K562 (cell line): Measurements from ENCODE around the gene CNRIP1. TPM values are rescaled to one million over a fixed set of nuclear protein-coding genes. Genes with fewer than 3 reads are reported as not detected.

Experiments
- CCNT2 ChIP-seq: IDR thresholded peaks from 2 replicates; pipeline ENCODE4 v1.6.1; 2011; ENCODE audit warnings: borderline replicate concordance, low read depth, mild to moderate bottlenecking, moderate library complexity, mixed read lengths, low read length; ENCODE audit not compliant: insufficient read length; ENCODE audit errors: extremely low read depth
- EHMT2 ChIP-seq: fragments of 450-650 bp; IDR thresholded peaks from 2 replicates; pipeline ENCODE4 v1.6.1; 2018; ENCODE audit warnings: antibody characterized with exemption
- GTF2E2 ChIP-seq: fragments of 200-800 bp; sonication (Bioruptor generic); IDR thresholded peaks from 2 replicates; pipeline ENCODE4 v1.6.1; 2016; ENCODE audit warnings: missing genetic modification characterization, missing compliant biosample characterization
- MAFF ChIP-seq: IDR thresholded peaks from 2 replicates; pipeline ENCODE4 v1.6.1; 2012; ENCODE audit warnings: low read length, improper control_type of control experiment
- POLR2A ChIP-seq: fragments of 450-650 bp; conservative IDR thresholded peaks from 2 replicates; pipeline ENCODE4 v1.6.1; 2016
- SMARCC2 ChIP-seq: fragments of 450-650 bp; IDR thresholded peaks from 2 replicates; pipeline ENCODE4 v1.6.1; 2017; ENCODE audit warnings: antibody characterized with exemption, moderate library complexity, mild to moderate bottlenecking, low read depth
- ZNF175 ChIP-seq: fragments of 200-800 bp; sonication (Bioruptor generic); IDR thresholded peaks from 2 replicates; pipeline ENCODE4 v1.6.1; 2016; ENCODE audit warnings: low read depth, mild to moderate bottlenecking, missing genetic modification characterization, missing compliant biosample characterization
- ZNF347 ChIP-seq: fragments of 450-650 bp; formaldehyde crosslinking; IDR thresholded peaks from 2 replicates; pipeline ENCODE4 v1.4.0; 2020; ENCODE audit warnings: low read depth, mild to moderate bottlenecking, moderate library complexity
- polyA plus RNA-seq, 8 experiments: library from polyadenylated mRNA; depleted of rRNA in 4 of 8; stranded (reverse) in 5 of 8; unstranded in 3 of 8; fragments of >200 nt; fragmentation: Nextera tagmentation in 2 of 8; fragmentation: Illumina TruSeq in 1 of 8; extraction: Ambion mirVana in 2 of 8; extraction: Trizol in 1 of 8; gene quantifications; 2 replicates each; pipeline versions ENCODE4 v1.2.1 to v1.2.3, GENCODE V29; 2011 to 2014; ENCODE audit warnings: inconsistent platforms in 1 of 8, missing spikeins in 1 of 8
- total RNA-seq, 7 experiments: library from RNA; depleted of rRNA in 6 of 7; stranded (reverse); fragments of >200 nt in 6 of 7; fragmentation: Illumina TruSeq in 2 of 7; extraction: Trizol in 2 of 7; gene quantifications; 2 replicates each; pipeline versions ENCODE4 v1.2.1 to v1.2.3, GENCODE V29; 2011 to 2021; ENCODE audit warnings: low replicate concordance in 1 of 7
- TF ChIP-seq, protein P1 (sequence below): sonication (generic); formaldehyde crosslinking; IDR thresholded peaks from 2 replicates; pipeline ENCODE4 v1.8.0; 2023; ENCODE audit warnings: mild to moderate bottlenecking, missing genetic modification reagents
- TF ChIP-seq, protein P2 (sequence below), 2 experiments: fragments of 450-650 bp; IDR thresholded peaks; 2 replicates each; pipeline ENCODE4 v1.6.1; 2018; ENCODE audit warnings: mild to moderate bottlenecking in 2 of 2, low read depth in 1 of 2; ENCODE audit not compliant: partially characterized antibody in 2 of 2
- TF ChIP-seq, protein P3 (sequence below): sonication (generic); formaldehyde crosslinking; IDR thresholded peaks from 2 replicates; pipeline ENCODE4 v1.8.1; 2023; ENCODE audit warnings: missing genetic modification reagents, mild to moderate bottlenecking, borderline replicate concordance
- TF ChIP-seq, protein P4 (sequence below), 2 experiments: fragments of 200-800 bp in 1 of 2; sonication (Bioruptor generic) in 1 of 2; sonication (generic) in 1 of 2; formaldehyde crosslinking in 1 of 2; IDR thresholded peaks in 1 of 2; conservative IDR thresholded peaks in 1 of 2; 2 replicates each; pipeline versions ENCODE4 v1.5.0 to v1.6.1; 2016 to 2020; ENCODE audit warnings: missing compliant biosample characterization in 1 of 2, missing genetic modification characterization in 1 of 2, missing genetic modification reagents in 1 of 2

CNRIP1 gene
- total and polyA plus RNA-seq, 9 of the 15 experiments (the other 6 are each of a cell fraction or from before 2014, with no cell fraction given) = 0.59 to 2.1 (median 1.5) TPM

DNA sequence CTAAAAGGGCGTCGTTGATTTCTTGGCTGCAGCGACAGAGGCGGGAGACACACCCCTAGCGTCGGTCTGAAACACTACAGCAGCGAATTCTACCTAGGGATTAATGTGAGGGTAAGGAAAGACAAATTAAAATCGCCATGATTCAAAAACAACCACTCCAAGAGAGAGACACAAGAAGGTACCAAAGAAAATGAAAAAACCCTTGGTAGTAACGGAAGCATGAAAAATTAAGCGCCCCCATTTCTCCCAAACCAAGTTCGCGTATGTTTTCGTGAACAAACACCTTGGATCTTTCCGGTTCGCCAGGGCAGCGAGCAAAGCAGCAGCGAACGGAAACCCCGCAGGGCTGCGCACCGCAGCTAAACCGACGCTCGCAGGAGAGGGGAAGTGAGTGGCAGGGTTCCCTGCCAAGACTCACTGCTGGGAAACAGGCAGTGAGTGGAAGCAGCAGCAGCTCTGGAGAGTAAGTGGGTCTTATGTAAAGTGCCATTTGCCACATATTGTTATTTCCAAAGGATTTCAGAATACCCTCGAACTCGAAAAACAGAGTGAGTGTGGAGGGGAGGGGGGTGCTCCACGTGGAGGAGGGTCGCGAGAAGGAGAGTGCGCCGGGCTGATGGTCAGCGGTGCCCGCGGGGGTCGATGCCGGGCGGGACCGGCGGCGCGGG lies 68.4 kb downstream of the CNRIP1 start (continued):
- TF ChIP-seq, protein P1, sequence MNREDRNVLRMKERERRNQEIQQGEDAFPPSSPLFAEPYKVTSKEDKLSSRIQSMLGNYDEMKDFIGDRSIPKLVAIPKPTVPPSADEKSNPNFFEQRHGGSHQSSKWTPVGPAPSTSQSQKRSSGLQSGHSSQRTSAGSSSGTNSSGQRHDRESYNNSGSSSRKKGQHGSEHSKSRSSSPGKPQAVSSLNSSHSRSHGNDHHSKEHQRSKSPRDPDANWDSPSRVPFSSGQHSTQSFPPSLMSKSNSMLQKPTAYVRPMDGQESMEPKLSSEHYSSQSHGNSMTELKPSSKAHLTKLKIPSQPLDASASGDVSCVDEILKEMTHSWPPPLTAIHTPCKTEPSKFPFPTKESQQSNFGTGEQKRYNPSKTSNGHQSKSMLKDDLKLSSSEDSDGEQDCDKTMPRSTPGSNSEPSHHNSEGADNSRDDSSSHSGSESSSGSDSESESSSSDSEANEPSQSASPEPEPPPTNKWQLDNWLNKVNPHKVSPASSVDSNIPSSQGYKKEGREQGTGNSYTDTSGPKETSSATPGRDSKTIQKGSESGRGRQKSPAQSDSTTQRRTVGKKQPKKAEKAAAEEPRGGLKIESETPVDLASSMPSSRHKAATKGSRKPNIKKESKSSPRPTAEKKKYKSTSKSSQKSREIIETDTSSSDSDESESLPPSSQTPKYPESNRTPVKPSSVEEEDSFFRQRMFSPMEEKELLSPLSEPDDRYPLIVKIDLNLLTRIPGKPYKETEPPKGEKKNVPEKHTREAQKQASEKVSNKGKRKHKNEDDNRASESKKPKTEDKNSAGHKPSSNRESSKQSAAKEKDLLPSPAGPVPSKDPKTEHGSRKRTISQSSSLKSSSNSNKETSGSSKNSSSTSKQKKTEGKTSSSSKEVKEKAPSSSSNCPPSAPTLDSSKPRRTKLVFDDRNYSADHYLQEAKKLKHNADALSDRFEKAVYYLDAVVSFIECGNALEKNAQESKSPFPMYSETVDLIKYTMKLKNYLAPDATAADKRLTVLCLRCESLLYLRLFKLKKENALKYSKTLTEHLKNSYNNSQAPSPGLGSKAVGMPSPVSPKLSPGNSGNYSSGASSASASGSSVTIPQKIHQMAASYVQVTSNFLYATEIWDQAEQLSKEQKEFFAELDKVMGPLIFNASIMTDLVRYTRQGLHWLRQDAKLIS (CRISPR knock-in tag) = no peak
- no peak for TF ChIP-seq ZNF175
- no peak for TF ChIP-seq MAFF
- TF ChIP-seq EHMT2 = no peak; the same call in 1 of the 2 replicates
- TF ChIP-seq, protein P2, sequence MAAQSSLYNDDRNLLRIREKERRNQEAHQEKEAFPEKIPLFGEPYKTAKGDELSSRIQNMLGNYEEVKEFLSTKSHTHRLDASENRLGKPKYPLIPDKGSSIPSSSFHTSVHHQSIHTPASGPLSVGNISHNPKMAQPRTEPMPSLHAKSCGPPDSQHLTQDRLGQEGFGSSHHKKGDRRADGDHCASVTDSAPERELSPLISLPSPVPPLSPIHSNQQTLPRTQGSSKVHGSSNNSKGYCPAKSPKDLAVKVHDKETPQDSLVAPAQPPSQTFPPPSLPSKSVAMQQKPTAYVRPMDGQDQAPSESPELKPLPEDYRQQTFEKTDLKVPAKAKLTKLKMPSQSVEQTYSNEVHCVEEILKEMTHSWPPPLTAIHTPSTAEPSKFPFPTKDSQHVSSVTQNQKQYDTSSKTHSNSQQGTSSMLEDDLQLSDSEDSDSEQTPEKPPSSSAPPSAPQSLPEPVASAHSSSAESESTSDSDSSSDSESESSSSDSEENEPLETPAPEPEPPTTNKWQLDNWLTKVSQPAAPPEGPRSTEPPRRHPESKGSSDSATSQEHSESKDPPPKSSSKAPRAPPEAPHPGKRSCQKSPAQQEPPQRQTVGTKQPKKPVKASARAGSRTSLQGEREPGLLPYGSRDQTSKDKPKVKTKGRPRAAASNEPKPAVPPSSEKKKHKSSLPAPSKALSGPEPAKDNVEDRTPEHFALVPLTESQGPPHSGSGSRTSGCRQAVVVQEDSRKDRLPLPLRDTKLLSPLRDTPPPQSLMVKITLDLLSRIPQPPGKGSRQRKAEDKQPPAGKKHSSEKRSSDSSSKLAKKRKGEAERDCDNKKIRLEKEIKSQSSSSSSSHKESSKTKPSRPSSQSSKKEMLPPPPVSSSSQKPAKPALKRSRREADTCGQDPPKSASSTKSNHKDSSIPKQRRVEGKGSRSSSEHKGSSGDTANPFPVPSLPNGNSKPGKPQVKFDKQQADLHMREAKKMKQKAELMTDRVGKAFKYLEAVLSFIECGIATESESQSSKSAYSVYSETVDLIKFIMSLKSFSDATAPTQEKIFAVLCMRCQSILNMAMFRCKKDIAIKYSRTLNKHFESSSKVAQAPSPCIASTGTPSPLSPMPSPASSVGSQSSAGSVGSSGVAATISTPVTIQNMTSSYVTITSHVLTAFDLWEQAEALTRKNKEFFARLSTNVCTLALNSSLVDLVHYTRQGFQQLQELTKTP (IDR thresholded peaks at IDR 0.05; ENCODE audit: low read depth in 1 of 2, partially characterized antibody in 2 of 2) = peak in 1 of 2 experiments; percentile 47
- TF ChIP-seq, protein P3, sequence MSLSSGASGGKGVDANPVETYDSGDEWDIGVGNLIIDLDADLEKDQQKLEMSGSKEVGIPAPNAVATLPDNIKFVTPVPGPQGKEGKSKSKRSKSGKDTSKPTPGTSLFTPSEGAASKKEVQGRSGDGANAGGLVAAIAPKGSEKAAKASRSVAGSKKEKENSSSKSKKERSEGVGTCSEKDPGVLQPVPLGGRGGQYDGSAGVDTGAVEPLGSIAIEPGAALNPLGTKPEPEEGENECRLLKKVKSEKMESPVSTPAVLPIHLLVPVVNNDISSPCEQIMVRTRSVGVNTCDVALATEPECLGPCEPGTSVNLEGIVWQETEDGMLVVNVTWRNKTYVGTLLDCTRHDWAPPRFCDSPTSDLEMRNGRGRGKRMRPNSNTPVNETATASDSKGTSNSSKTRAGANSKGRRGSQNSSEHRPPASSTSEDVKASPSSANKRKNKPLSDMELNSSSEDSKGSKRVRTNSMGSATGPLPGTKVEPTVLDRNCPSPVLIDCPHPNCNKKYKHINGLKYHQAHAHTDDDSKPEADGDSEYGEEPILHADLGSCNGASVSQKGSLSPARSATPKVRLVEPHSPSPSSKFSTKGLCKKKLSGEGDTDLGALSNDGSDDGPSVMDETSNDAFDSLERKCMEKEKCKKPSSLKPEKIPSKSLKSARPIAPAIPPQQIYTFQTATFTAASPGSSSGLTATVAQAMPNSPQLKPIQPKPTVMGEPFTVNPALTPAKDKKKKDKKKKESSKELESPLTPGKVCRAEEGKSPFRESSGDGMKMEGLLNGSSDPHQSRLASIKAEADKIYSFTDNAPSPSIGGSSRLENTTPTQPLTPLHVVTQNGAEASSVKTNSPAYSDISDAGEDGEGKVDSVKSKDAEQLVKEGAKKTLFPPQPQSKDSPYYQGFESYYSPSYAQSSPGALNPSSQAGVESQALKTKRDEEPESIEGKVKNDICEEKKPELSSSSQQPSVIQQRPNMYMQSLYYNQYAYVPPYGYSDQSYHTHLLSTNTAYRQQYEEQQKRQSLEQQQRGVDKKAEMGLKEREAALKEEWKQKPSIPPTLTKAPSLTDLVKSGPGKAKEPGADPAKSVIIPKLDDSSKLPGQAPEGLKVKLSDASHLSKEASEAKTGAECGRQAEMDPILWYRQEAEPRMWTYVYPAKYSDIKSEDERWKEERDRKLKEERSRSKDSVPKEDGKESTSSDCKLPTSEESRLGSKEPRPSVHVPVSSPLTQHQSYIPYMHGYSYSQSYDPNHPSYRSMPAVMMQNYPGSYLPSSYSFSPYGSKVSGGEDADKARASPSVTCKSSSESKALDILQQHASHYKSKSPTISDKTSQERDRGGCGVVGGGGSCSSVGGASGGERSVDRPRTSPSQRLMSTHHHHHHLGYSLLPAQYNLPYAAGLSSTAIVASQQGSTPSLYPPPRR (CRISPR knock-in tag) = no peak
- TF ChIP-seq ZNF347 (CRISPR knock-in tag) = no peak
- no peak for TF ChIP-seq CCNT2
- no peak for TF ChIP-seq GTF2E2 (tag)
- TF ChIP-seq POLR2A = peak; percentile 53
- TF ChIP-seq, protein P4, sequence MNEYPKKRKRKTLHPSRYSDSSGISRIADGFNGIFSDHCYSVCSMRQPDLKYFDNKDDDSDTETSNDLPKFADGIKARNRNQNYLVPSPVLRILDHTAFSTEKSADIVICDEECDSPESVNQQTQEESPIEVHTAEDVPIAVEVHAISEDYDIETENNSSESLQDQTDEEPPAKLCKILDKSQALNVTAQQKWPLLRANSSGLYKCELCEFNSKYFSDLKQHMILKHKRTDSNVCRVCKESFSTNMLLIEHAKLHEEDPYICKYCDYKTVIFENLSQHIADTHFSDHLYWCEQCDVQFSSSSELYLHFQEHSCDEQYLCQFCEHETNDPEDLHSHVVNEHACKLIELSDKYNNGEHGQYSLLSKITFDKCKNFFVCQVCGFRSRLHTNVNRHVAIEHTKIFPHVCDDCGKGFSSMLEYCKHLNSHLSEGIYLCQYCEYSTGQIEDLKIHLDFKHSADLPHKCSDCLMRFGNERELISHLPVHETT (CRISPR knock-in tag; conservative IDR thresholded peaks at IDR 0.05 in 1 of 2, IDR thresholded peaks at IDR 0.05 in 1 of 2) = no peak
- TF ChIP-seq SMARCC2 = no peak; the same call in 1 of the 2 replicates
